HUES48 (cell line): ENCODE measurements around the gene MAT2B.

Experiments
- H3K27ac ChIP-seq: one replicate; pipeline ENCODE4 v1.7.0; 2013; ENCODE audit warnings: low read depth, low read length, inconsistent platforms
- H3K27me3 ChIP-seq: 2 replicates; pipeline ENCODE4 v1.6.1; 2013; ENCODE audit warnings: mild to moderate bottlenecking, low read length; ENCODE audit not compliant: control insufficient read depth, insufficient read depth
- H3K36me3 ChIP-seq: 2 replicates; pipeline ENCODE4 v1.6.1; 2013; ENCODE audit warnings: low read length; ENCODE audit not compliant: control insufficient read depth, insufficient read depth
- H3K4me1 ChIP-seq: 2 replicates; pipeline ENCODE4 v1.6.1; 2013; ENCODE audit warnings: mild to moderate bottlenecking, low read length; ENCODE audit not compliant: control insufficient read depth, insufficient read depth
- H3K4me3 ChIP-seq: 2 replicates; pipeline ENCODE4 v1.5.1; 2013; ENCODE audit warnings: mild to moderate bottlenecking, low read depth, low read length
- H3K9ac ChIP-seq: 2 replicates; pipeline ENCODE4 v1.6.1; 2013; ENCODE audit warnings: mild to moderate bottlenecking, low read depth, low read length, moderate library complexity
- H3K9me3 ChIP-seq: 2 replicates; pipeline ENCODE4 v1.6.1; 2013; ENCODE audit warnings: low read length; ENCODE audit not compliant: control insufficient read depth, insufficient read depth

The MAT2B gene

GRCh38 chr5:163552536-163552935 lies 47.1 kb downstream of the MAT2B start:
- no peak overlapping the region for H3K4me3 ChIP-seq
- H3K27me3 ChIP-seq = no peaks in the 10 kb centered on the region
- H3K9me3 ChIP-seq = no peaks in the 10 kb centered on the region
- no peak overlapping the region for H3K27ac ChIP-seq
- no peak overlapping the region for H3K9ac ChIP-seq
- no peaks in the 10 kb centered on the region for H3K36me3 ChIP-seq
- H3K4me1 ChIP-seq = no peaks in the 10 kb centered on the region

- H3K27ac ChIP-seq = no peak overlapping the region
- H3K9ac ChIP-seq = no peak overlapping the region
- H3K27me3 ChIP-seq = peaks cover 12% of the 10 kb centered on the region
- no peaks in the 10 kb centered on the region for H3K36me3 ChIP-seq
- H3K9me3 ChIP-seq = no peaks in the 10 kb centered on the region
- no peak overlapping the region for H3K4me3 ChIP-seq
- H3K4me1 ChIP-seq = peaks cover 31% of the 10 kb centered on the region
These were observed 55.9 kb downstream of the MAT2B start for GRCh38 chr5:163561339-163561738.

GRCh38 chr5:163562071-163562470 lies 56.7 kb downstream of the MAT2B start:
- H3K36me3 ChIP-seq = no peaks in the 10 kb centered on the region
- H3K27ac ChIP-seq = no peak overlapping the region
- peaks cover 39% of the 10 kb centered on the region for H3K4me1 ChIP-seq
- H3K9ac ChIP-seq = no peak overlapping the region
- peaks cover 20% of the 10 kb centered on the region for H3K27me3 ChIP-seq
- H3K9me3 ChIP-seq = no peaks in the 10 kb centered on the region
- no peak overlapping the region for H3K4me3 ChIP-seq

DNA sequence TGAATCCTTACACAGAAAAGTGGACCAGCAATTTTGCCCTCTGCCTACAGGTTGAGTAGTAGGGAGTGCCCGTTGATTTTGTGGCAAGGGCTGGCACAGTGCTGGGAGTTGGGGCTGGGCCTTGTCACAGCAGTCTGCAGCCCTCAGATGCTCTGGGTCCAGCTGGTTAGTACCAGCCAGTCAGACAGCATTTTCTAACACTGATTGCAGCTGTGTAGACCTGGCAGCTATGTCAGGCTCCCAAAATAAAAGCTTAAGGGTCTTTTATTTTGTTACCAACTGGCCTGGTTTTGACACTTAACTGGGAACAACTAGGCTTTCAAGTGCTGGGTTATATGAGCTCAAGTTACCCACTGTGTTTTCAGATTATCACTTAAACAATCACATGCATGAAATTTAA lies 57.7 kb downstream of the MAT2B start:
- peaks cover 46% of the 10 kb centered on the region for H3K4me1 ChIP-seq
- no peak overlapping the region for H3K27ac ChIP-seq
- peaks cover 30% of the 10 kb centered on the region for H3K27me3 ChIP-seq
- H3K9me3 ChIP-seq = no peaks in the 10 kb centered on the region
- no peak overlapping the region for H3K4me3 ChIP-seq
- no peaks in the 10 kb centered on the region for H3K36me3 ChIP-seq
- no peak overlapping the region for H3K9ac ChIP-seq

GRCh38 chr5:163563880-163564279 lies 58.5 kb downstream of the MAT2B start:
- peaks cover 33% of the 10 kb centered on the region for H3K27me3 ChIP-seq
- no peaks in the 10 kb centered on the region for H3K36me3 ChIP-seq
- H3K9ac ChIP-seq = no peak overlapping the region
- peak overlapping the region; percentile 15 for H3K27ac ChIP-seq
- no peaks in the 10 kb centered on the region for H3K9me3 ChIP-seq
- H3K4me3 ChIP-seq = 0 out of 2 replicates have a peak overlapping the region, but pooled peaks have one; percentile 10
- H3K4me1 ChIP-seq = peaks cover 46% of the 10 kb centered on the region

- Histone ChIP-seq H3K27me3 (peaks cover 33% of the 10 kb centered on the region), H3K9ac (no peak overlapping the region), H3K36me3 (no peaks in the 10 kb centered on the region), H3K27ac (no peak overlapping the region), H3K4me1 (peaks cover 47% of the 10 kb centered on the region), H3K4me3 (no peak overlapping the region), H3K9me3 (no peaks in the 10 kb centered on the region)
These were observed 59.0 kb downstream of the MAT2B start for GRCh38 chr5:163564321-163564938.

DNA sequence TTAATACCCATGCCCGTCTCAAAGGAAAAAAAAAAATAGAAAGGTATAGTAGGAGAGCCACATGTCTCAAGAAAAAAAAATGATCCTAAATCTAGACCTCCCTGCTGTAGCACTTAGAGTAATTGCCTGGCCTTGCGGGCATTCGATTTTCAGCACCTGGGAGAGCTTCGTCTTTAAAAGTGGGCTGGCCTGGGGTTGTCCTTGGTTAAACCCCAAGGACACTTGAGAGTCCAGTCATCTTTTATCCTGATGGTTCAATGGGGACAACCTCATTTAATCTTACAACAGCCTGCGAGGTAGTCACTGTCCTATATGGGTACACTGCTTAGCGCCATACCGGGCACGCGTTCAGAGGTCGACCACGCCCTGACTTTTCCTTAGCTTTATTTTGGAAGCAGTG lies 60.1 kb downstream of the MAT2B start:
- Histone ChIP-seq H3K4me3 (peak overlapping the region; percentile 57), H3K36me3 (no peaks in the 10 kb centered on the region), H3K4me1 (peaks cover 56% of the 10 kb centered on the region), H3K27me3 (peaks cover 33% of the 10 kb centered on the region), H3K27ac (peak overlapping the region; percentile 79), H3K9me3 (no peaks in the 10 kb centered on the region), H3K9ac (peak overlapping the region; percentile 24; the same call in 1 of the 2 replicates)

GRCh38 chr5:163565931-163566608 lies 60.7 kb downstream of the MAT2B start:
- Histone ChIP-seq H3K27ac (peak overlapping the region; percentile 79), H3K9me3 (no peaks in the 10 kb centered on the region), H3K27me3 (peaks cover 33% of the 10 kb centered on the region), H3K4me1 (peaks cover 56% of the 10 kb centered on the region), H3K36me3 (no peaks in the 10 kb centered on the region), H3K4me3 (peak overlapping the region; percentile 57), H3K9ac (peak overlapping the region; percentile 24; the same call in 1 of the 2 replicates)

DNA sequence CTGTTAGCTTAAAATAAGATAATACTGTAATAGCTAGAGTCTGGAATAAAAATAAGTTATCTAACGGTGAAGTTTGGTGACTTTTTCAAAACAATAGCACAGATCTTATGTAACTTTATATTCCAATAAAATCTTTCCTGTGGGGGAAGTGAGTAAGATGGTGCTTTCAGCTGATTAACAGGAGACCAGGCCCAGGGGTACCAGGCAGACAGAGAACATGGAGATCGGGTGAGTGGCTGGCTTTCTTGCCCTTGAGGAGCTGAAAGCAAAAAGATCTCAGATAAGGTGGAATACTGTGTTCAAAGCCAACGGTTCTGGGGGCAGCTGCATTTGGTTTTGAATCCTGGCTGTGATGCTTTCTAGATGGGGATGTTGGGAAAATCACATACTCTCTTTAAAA lies 61.3 kb downstream of the MAT2B start:
- Histone ChIP-seq H3K27ac (peak overlapping the region; percentile 79), H3K9ac (no peak overlapping the region), H3K9me3 (no peaks in the 10 kb centered on the region), H3K4me3 (peak overlapping the region; percentile 57), H3K36me3 (no peaks in the 10 kb centered on the region), H3K27me3 (peaks cover 33% of the 10 kb centered on the region), H3K4me1 (peaks cover 56% of the 10 kb centered on the region)

DNA sequence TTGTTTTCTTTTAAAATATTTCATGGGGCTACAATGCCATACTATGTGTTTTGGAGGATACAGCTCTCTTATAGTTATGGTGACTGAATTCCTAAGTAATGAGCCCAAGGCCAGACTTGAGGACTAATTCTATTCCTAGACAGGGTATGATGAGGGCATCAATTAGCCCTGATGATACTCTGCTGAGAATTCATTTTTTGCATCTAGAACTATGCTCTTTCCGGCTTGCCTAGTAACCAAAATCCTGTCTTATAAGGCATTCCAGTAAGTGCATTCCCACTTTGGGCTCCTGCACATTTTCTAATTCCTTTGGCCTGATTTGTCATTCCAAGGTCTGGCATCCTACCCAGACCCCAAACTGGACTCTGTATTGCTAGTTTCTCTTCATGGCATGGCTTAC lies 62.4 kb downstream of the MAT2B start:
- Histone ChIP-seq H3K9me3 (no peaks in the 10 kb centered on the region), H3K9ac (no peak overlapping the region), H3K36me3 (no peaks in the 10 kb centered on the region), H3K4me1 (peaks cover 56% of the 10 kb centered on the region), H3K4me3 (no peak overlapping the region), H3K27ac (no peak overlapping the region), H3K27me3 (peaks cover 33% of the 10 kb centered on the region)
